ENCODE data around the gene PAPPA2.
"Not testable (repeated sequence)": the region's sequence is repeated elsewhere in the genome, so short reads cannot be mapped to it uniquely, and the experiment has no call there.

DNA sequence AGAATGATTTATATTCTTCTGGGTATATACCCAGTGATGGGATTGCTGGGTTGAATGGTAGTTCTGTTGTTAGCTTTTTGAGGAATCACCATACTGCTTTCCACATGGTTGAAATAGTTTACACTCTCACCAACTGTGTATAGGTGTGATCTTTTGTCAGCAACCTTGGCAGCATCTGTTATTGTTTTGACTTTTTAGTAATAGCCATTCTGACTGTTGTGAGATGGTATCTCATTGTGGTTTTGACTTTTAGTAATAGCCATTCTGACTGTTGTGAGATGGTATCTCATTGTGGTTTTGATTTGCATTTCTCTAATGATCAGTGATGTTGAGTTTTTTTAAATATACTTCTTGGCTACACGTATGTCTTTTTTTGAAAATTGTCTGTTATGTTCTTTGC lies 43.4 kb upstream of the PAPPA2 start:
- TF ChIP-seq, protein P1, sequence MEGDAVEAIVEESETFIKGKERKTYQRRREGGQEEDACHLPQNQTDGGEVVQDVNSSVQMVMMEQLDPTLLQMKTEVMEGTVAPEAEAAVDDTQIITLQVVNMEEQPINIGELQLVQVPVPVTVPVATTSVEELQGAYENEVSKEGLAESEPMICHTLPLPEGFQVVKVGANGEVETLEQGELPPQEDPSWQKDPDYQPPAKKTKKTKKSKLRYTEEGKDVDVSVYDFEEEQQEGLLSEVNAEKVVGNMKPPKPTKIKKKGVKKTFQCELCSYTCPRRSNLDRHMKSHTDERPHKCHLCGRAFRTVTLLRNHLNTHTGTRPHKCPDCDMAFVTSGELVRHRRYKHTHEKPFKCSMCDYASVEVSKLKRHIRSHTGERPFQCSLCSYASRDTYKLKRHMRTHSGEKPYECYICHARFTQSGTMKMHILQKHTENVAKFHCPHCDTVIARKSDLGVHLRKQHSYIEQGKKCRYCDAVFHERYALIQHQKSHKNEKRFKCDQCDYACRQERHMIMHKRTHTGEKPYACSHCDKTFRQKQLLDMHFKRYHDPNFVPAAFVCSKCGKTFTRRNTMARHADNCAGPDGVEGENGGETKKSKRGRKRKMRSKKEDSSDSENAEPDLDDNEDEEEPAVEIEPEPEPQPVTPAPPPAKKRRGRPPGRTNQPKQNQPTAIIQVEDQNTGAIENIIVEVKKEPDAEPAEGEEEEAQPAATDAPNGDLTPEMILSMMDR (IDR thresholded peaks at IDR 0.05) = not testable (repeated sequence)
- TF ChIP-seq POLR2A (IDR thresholded peaks at IDR 0.05) = not testable (repeated sequence)
